COLO668 (cell line): ENCODE measurements around the gene TXNDC17.
A peak's percentile ranks its signal among the peaks of the same experiment; 100 is the strongest.
"Not testable (repeated sequence)": the region's sequence is repeated elsewhere in the genome, so short reads cannot be mapped to it uniquely, and the experiment has no call there.

Experiments used
- DNase-seq: peaks from one replicate; lab custom pipeline; 2025; ENCODE audit not compliant: unreplicated experiment; lab: John Stamatoyannopoulos, UW

TXNDC17 gene

DNA sequence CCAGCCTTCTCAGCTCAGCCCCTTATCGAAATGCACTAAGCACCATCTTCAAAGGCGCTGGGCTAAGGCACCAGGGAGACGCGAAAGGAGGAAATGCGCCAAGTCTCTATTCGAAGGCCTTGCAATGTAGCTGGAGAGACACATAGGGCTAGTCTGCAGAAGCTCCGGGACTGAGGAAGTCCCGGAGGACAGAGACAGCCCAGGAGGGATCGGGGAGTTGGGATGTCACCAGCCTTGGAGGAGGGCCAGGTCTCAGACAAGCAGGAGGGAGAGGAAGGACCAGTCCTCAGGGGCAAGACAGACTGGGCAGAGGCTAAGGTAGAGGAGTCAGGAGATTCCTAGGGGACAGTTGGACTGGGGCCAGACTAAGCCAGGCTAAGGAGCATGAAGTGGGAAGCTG lies 19.2 kb downstream of the TXNDC17 start:
- no peak for DNase-seq

GRCh38 chr17:6660805-6661463 lies 20.1 kb downstream of the TXNDC17 start:
- no peak for DNase-seq

GRCh38 chr17:6661464-6661848 lies 20.6 kb downstream of the TXNDC17 start:
- no peak for DNase-seq

GRCh38 chr17:6663200-6663599 lies 22.3 kb downstream of the TXNDC17 start:
- DNase-seq, result not testable (repeated sequence)

GRCh38 chr17:6666077-6666521 lies 25.2 kb downstream of the TXNDC17 start:
- DNase-seq, result peak; percentile 43

GRCh38 chr17:6666557-6666956 lies 25.7 kb downstream of the TXNDC17 start:
- no peak for DNase-seq

GRCh38 chr17:6667516-6667915 lies 26.7 kb downstream of the TXNDC17 start:
- DNase-seq, result no peak

DNA sequence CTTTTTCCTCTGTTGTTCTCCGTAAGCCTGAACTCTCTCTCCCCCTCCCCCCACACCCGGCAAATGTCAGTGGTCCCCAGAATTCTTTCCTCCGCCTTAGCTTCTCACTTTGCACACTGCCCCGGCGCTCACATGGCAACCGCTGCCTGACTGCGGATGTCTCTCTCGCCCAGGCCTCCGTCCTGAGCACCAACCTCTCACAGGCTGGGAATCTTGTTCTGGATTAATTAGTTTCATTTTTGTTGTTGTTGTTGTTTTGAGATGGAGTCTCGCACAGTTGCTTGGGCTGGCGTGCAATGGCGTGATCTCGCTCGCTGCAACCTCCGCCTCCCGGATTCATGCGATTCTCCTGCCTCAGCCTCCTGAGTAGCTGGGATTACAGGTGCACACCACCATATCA lies 27.4 kb downstream of the TXNDC17 start:
- no peak for DNase-seq

DNA sequence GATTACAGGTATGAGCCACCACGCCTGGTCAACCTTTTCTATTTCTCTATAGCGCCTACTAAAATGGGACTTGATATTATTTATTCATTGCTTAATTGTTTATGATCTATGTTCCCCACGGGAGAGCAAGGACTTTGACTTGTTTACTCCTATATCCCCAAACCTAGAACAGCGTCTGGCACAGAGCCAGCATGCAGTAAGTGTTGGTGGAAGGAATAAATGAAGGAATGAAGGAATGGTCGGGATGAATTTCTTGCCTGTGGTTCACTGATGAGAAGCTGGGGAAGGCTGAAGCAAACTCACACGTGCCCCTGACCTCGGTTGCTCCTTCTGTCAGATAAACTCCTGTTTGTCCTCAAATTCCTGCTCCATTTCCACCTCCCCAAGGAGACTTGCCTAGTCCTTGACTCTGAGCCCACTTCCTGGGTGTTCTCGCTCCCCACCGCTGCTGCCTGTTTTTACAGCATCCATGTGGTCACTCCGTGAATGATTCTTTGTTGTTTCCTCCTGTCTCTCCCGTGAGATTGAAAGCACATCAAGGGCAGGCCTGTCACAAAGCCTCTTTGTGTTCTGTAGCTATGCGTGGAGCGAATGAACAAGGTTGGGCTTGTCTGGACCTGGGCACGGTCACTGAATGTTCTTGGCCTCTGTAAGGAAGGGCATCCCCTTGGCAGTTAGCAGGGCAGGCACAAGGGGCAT lies 28.0 kb downstream of the TXNDC17 start:
- no peak for DNase-seq

GRCh38 chr17:6669479-6670212 lies 28.8 kb downstream of the TXNDC17 start:
- no peak for DNase-seq

GRCh38 chr17:6670571-6670970 lies 29.7 kb downstream of the TXNDC17 start:
- no peak for DNase-seq

DNA sequence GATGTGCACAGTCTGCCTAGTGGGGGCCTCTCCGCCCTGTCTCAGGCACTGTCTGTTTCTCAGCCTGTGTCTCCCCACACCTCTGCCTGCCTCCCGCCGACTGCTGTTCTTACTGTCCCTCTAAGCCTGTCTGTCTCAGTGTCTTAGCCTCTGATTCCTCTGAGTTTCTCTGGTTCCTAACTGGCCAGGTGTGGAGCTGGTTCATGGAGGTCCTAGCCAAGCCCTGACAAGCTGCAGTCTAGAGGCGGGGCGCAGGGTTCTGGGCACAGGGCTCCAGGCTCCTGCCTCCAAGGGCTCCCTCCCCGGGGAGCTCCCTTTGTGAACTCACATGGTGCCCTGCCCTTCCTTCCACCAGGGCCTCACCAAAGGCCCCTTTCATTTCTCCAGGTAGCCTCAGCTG lies 30.1 kb downstream of the TXNDC17 start:
- DNase-seq, result no peak

DNA sequence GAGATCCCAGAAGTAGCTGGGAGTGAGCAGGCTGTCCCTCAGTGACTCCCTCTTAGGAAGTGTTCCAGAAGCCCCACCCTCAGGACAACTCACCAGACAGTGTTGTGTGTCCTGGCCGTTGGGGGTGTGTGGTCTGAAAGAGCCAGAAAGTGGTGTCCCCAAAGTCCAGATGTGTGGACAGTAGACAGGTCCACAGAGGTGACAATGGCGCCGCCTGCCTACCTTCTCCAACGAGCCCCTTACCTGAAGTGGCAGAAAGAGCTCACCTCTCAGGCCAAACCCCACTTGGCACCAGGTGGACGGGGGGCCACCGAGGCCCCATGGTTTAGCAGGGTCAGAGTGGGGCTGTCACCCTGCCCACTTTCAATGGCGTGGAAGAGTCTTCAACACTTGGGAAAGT lies 30.6 kb downstream of the TXNDC17 start:
- no peak for DNase-seq

DNA sequence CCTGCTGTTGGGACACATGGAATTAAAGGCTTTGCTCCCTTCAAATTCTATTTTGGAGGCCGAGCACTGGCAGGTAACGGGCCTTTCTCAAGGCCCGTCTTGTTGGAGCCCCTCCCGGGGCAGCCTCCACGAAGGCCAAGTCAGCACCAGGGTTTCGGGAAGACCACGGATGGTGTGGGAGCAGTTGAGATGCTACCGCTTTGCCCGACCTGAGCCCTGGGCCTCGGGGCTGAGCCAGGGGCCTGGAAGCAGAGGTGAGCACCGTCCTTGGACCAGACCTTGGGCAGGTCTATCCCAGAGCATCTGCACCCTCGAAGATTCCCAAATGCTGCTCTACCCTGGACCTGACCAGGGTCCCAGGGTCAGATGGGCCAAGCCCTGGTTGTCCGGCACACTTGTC lies 33.7 kb downstream of the TXNDC17 start:
- DNase-seq, result no peak

DNA sequence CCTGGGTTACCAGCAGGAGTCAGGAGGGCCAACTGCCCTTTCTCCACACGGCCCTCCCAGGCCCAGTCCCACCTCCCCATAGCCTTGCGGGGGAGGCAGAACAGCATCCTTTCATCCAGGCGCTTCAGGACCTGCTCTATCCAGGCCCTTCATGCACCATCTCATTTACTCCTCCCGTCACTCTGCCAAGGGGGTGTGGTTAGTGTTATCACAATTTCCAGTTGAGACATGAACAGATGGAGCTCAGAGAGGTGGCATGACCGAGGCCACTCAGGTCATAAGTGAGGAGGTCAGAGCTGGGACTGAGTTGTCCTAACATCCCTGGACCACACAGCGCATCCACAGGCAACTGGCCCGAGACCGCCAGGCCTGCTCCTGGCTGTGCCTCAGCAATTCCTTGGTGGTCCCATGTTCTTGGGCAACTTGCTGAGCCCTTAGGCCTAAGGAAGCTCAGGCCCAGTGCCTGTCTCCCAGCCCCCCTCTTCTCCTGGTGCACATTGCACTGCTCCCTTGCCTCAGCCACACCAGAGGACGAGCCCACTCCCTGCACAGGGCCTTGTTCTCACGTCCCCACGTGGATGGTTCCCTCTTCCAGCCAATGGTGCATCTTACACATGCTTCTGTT lies 34.5 kb downstream of the TXNDC17 start:
- DNase-seq, result no peak

DNA sequence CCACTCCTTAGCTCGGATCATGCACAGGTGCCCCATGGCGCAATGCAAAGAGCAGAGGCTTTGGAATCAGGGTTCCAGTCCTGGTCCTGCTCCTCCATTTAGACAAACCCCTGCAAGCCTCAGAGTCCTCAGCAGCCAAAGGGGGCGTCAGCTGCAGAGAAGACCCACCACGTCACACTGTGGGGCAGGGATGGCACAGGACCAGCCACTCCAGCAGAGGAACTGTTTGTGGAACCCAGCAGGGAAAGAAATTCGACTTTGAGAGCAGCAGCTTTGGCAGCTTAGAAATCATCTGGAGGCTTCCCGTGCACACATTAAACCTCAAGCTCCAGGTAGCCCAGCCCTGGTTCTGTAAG lies 35.9 kb downstream of the TXNDC17 start:
- DNase-seq, result no peak

DNA sequence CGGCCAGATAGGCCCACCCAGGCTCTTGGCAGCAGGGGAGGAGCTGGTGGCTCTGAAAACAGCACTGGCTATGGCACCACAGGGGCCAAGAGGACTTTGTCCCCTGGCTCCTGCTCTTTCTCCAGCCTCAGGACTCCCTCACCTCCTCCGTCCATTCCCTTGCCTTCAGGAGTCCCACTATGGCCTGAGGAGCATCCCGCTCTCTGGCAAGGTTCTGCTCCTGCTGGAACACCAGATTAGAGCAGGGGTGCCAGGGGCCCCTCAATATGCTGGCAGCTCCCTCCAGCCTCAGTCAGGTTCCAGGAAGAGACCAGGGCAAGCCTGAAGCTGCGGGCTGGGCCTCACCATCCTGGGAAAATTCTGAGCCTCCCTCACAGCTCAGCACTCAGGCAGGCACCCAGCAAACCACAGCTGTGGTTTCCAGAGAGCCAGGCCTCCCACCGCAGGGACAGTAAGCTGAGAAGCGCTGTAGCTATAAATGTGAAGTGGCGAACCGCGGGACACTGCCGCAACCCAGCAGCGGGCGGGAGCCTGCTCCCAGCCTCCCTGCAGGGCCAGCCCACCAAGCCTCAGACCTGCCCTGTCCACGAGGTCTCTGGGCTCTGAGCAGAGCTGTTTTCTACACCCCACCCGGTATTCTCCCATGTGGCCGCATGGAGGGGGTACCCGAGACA lies 36.4 kb downstream of the TXNDC17 start:
- DNase-seq, result no peak

GRCh38 chr17:6677946-6678345 lies 37.1 kb downstream of the TXNDC17 start:
- DNase-seq, result no peak

DNA sequence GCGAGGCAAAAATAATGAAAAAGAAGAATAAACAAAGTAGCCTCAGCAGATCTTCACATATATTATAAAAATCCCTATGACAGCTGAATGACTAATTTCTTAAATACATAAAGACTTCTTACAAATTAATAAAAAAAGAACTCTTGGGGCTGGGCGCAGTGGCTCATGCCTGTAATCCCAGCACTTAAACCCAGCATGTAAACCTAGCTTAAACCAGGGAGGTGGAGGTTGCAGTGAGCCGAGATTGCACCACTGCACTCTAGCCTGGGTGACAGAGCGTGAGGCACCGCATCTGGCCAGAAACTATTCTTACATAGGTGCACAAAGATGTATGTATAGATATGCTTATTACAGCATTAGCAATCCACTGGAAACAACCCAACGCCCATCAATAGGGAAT lies 38.4 kb downstream of the TXNDC17 start:
- DNase-seq, result no peak

GRCh38 chr17:6681176-6681575 lies 40.3 kb downstream of the TXNDC17 start:
- no peak for DNase-seq

- no peak for DNase-seq
Observed at GRCh38 chr17:6681671-6682070, 40.8 kb downstream of the TXNDC17 start.
